Common myeloid progenitor, CD34-positive (primary cell): ENCODE results near the gene SUN5.
"Not testable (repeated sequence)": the region's sequence is repeated elsewhere in the genome, so short reads cannot be mapped to it uniquely, and the experiment has no call there.

Experiments
- CTCF ChIA-PET: fragments of 350-600 bp; sonication (Branson Sonifier 250); formaldehyde crosslinking; loops from one replicate; lab custom pipeline; 2021; ENCODE audit warnings: antibody characterized with exemption; lab: Charles Lee
- POLR2A ChIA-PET: fragments of 350-600 bp; sonication (Branson Sonifier 250); formaldehyde crosslinking; loops from one replicate; lab custom pipeline; 2021; ENCODE audit warnings: antibody characterized with exemption; lab: Charles Lee
- DNase-seq, 3 donors: peaks; one replicate each; pipeline versions ENCODE4 v3.0.0 to v3.0.0-alpha.2; 2013
- H3K27ac ChIP-seq, 2 experiments: 1 replicate in 1 of 2; 2 replicates in 1 of 2; pipeline ENCODE4 v1.7.0; 2013; ENCODE audit warnings: inconsistent platforms in 2 of 2, low read length in 2 of 2, mild to moderate bottlenecking in 2 of 2, low read depth in 1 of 2, moderate library complexity in 1 of 2; ENCODE audit not compliant: severe bottlenecking in 2 of 2, insufficient read depth in 1 of 2, poor library complexity in 1 of 2
- H3K27me3 ChIP-seq, 5 experiments: replicated peaks in 2 of 5; 1 replicate in 3 of 5; 2 replicates in 2 of 5; pipeline versions ENCODE4 v1.6.1 to v1.7.0; 2013; ENCODE audit warnings: low read length in 4 of 5, mild to moderate bottlenecking in 2 of 5, moderate library complexity in 2 of 5, inconsistent platforms in 1 of 5; ENCODE audit not compliant: insufficient read depth in 5 of 5, control insufficient read depth in 4 of 5
- H3K36me3 ChIP-seq, 4 experiments: 1 replicate in 2 of 4; 2 replicates in 2 of 4; pipeline versions ENCODE4 v1.6.1 to v1.7.0; 2013; ENCODE audit warnings: low read length in 3 of 4, control low read depth in 1 of 4, mild to moderate bottlenecking in 1 of 4; ENCODE audit not compliant: control insufficient read depth in 4 of 4, insufficient read depth in 4 of 4
- H3K4me1 ChIP-seq, 4 experiments: 1 replicate in 3 of 4; 2 replicates in 1 of 4; pipeline versions ENCODE4 v1.6.1 to v1.7.1; 2013; ENCODE audit warnings: low read length in 3 of 4, mild to moderate bottlenecking in 3 of 4, control low read depth in 1 of 4, inconsistent platforms in 1 of 4, moderate library complexity in 1 of 4; ENCODE audit not compliant: control insufficient read depth in 4 of 4, insufficient read depth in 4 of 4; ENCODE audit errors: control extremely low read depth in 1 of 4
- H3K4me3 ChIP-seq, 7 experiments: 1 replicate in 4 of 7; 2 replicates in 3 of 7; pipeline versions ENCODE4 v1.5.1 to v1.7.0; 2013; ENCODE audit warnings: mild to moderate bottlenecking in 7 of 7, low read length in 6 of 7, moderate library complexity in 6 of 7, inconsistent platforms in 2 of 7, low read depth in 2 of 7, control low read depth in 1 of 7; ENCODE audit not compliant: insufficient read depth in 4 of 7, control insufficient read depth in 1 of 7; ENCODE audit errors: extremely low read depth in 1 of 7
- H3K9me3 ChIP-seq, 5 experiments: 1 replicate in 4 of 5; 2 replicates in 1 of 5; pipeline versions ENCODE4 v1.6.1 to v1.7.1; 2013; ENCODE audit warnings: low read length in 4 of 5, mild to moderate bottlenecking in 2 of 5, inconsistent platforms in 1 of 5, low read depth in 1 of 5, moderate library complexity in 1 of 5; ENCODE audit not compliant: control insufficient read depth in 4 of 5, insufficient read depth in 2 of 5; ENCODE audit errors: control extremely low read depth in 1 of 5
- WGBS: methylation state at CpG from one replicate; pipeline ENCODE4 v1.1.5; 2013; ENCODE audit not compliant: insufficient coverage; 5-methylcytosine and 5-hydroxymethylcytosine counted together

Gene SUN5

DNA sequence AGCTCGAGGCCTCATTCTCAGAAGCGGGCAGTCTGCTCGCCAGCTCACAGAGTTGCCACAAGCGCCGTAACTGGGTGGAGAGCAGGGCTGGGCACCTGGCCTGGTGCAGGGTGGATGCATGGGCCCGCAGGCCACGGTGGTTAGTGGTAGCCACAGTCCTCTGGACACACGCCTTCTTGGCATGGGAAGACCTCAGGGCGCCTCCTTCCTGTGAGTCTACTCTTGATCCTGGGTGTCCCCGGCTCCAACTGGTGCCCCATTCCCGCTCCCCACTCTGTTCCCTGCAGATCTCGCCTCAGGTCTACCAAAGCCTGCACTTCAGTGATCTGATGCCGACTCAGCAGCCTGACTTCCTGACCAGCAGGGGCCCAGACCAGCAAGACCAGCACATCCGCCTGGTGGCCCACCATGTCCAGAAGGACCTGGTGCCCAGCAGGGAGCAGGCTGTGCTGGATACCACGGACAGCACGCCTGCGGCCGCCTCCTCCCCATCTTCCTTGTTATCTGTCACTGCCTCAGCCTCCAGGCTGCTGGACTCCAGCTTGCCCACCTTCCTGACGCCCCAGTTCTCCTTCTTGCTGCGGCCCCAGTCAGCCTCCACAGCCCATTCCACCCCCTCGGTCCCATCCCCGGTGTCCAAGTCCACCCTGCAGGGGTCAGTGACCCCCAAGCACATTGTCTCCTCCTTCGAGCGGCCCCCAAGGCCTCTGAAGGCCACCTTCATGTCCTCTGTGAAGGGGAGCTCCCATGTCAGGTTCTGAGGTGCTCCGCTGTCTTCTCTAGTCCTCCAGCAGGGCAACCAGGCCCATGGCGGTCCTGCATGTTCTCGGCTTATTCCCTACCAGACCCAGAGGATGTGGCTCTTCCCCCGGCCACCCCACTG lies 43.1 kb downstream of the SUN5 start:
- Histone ChIP-seq H3K4me3 (no peak overlapping the region), H3K4me1 (peaks cover 0 to 11% (median 0%) of the 10 kb centered on the region in 4 experiments), H3K27ac (no peak overlapping the region), H3K36me3 (no peaks in the 10 kb centered on the region), H3K27me3 (no peaks in the 10 kb centered on the region), H3K9me3 (peaks cover 0 to 20% (median 6%) of the 10 kb centered on the region in 5 experiments)
- 94% methylated on average over 27 of the region's 28 CpGs for WGBS
- no peak for DNase-seq
- POLR2A ChIA-PET: no interaction called here
- CTCF ChIA-PET: no interaction called here

DNA sequence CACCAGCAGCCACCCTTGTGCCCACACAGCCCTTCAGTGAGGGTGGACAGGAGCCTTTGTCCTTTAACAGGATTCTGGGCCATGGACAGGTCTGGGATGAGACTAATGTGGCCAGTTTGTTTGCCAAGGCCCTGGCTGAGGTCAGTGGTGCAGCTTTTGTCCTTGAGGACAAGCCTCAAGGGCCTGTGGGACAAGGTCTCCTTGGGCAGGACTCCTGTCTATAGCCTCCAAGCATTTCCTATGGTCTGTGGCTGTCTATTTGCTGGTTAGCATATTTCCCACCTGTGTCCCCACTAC lies 44.1 kb downstream of the SUN5 start:
- H3K4me1 ChIP-seq: peaks cover 0 to 2% (median 0%) of the 10 kb centered on the region in 4 experiments
- H3K27me3 ChIP-seq: no peaks in the 10 kb centered on the region
- H3K9me3 ChIP-seq: peaks cover 2 to 25% (median 6%) of the 10 kb centered on the region in 5 experiments
- DNase-seq: no peak
- CTCF ChIA-PET: no interaction called here
- H3K4me3 ChIP-seq: no peak overlapping the region
- no peak overlapping the region for H3K27ac ChIP-seq
- POLR2A ChIA-PET: no interaction called here
- no peaks in the 10 kb centered on the region for H3K36me3 ChIP-seq

DNA sequence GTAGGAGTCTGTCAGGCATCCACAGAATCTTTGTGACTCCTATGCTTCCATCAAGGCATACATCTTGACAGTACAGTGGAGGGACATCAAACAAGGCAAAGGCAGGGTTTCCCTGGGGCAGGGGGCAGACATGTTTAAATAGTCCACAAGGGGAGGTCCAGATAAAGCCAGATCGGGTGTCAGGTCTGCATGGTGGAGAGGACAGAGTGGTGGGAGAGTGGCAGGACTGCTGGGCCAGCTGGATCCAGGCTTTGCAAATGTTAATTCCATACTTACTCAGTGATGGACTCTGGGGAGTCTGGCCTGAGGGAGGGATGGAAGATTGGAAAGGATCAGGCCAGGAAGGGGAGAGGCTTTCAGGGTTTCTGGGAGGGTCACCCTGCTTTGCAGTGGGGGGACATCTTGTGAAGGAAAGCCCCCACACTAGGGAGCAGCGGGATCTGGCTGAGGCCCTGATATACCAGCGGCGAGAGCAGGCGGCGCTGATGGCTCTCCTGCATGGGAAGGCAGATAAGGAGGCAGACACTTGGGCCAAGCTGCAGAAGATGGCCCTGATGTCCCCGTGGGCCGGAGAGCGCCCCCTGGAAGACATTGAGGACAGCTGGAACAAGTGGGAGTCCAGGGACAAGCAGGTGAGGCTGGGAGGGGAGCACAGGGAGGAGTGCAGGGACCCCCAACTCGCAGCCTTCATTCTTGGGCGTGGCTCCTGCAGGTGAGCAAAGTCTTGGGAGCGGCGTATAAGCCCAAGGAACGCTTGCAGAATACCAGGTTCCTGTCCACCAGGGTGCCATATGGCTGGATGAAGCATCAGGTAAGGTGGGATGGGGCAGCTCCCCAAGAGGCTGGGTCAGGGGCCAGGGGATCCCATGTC lies 44.6 kb downstream of the SUN5 start:
- H3K9me3 ChIP-seq: peaks cover 4 to 30% (median 9%) of the 10 kb centered on the region in 5 experiments
- POLR2A ChIA-PET: no interaction called here
- 96% methylated on average over 13 of the region's 14 CpGs for WGBS
- no peak overlapping the region for H3K27ac ChIP-seq
- H3K27me3 ChIP-seq: no peaks in the 10 kb centered on the region
- CTCF ChIA-PET: no interaction called here
- no peaks in the 10 kb centered on the region for H3K36me3 ChIP-seq
- H3K4me3 ChIP-seq: no peak overlapping the region
- no peak for DNase-seq
- H3K4me1 ChIP-seq: no peaks in the 10 kb centered on the region

DNA sequence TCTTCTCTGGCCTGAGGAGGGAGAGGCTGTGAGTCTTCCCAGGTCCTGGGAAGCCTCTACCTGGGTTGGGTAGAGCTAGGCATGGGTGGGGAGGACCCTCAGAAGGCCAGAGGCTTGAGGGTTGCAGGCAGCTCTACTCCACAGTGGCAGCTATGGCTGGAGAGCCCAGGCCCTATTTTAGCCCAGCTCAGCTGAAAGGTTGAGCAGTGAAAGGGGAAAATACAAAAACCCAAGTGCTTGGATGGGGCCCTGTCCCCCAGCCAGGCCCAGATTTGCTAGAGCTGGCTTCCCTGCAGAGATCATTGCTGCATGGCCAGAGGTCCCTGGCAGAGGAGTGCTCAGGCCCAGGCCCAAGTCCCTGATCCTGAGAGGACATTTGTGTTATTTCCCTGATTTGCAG lies 45.7 kb downstream of the SUN5 start:
- H3K27ac ChIP-seq: no peak overlapping the region
- ChIA-PET CTCF (no interaction called here), POLR2A (no interaction called here)
- DNase-seq: no peak
- peaks cover 4 to 32% (median 9%) of the 10 kb centered on the region in 5 experiments for H3K9me3 ChIP-seq
- H3K27me3 ChIP-seq: no peaks in the 10 kb centered on the region
- H3K36me3 ChIP-seq: no peaks in the 10 kb centered on the region
- H3K4me1 ChIP-seq: no peaks in the 10 kb centered on the region
- no peak overlapping the region for H3K4me3 ChIP-seq

DNA sequence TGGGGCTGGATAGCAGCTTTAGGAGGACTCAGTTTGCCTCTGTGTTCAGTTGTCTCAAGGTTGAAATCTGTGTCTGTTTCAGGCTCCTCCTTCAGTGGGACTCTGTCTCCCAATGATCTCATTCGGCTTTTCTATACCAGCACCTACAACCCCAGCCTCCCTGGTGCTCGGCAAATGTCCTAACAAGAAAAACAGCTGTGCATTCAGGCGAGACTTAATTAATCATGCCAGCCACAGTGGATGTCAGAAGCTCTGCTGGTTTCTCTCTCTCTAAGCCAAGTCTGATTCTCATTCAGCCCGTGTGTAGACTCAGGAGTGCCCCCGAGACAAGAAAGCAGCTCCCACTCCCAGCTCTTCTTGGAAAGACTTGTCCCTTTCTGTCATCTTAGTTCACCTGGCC lies 46.8 kb downstream of the SUN5 start:
- no peak overlapping the region for H3K4me3 ChIP-seq
- H3K36me3 ChIP-seq: no peaks in the 10 kb centered on the region
- no peak for DNase-seq
- no peaks in the 10 kb centered on the region for H3K4me1 ChIP-seq
- ChIA-PET POLR2A (no interaction called here), CTCF (interaction anchor here (0.7 to 1.1 kb wide), 3 partner anchors 14 to 84 kb away, joined by 3 read pairs; no protein-coding TSS in a partner anchor)
- WGBS: 100% methylated on average over 4 of the region's 5 CpGs
- no peaks in the 10 kb centered on the region for H3K27me3 ChIP-seq
- no peak overlapping the region for H3K27ac ChIP-seq
- H3K9me3 ChIP-seq: peaks cover 4 to 32% (median 9%) of the 10 kb centered on the region in 5 experiments

DNA sequence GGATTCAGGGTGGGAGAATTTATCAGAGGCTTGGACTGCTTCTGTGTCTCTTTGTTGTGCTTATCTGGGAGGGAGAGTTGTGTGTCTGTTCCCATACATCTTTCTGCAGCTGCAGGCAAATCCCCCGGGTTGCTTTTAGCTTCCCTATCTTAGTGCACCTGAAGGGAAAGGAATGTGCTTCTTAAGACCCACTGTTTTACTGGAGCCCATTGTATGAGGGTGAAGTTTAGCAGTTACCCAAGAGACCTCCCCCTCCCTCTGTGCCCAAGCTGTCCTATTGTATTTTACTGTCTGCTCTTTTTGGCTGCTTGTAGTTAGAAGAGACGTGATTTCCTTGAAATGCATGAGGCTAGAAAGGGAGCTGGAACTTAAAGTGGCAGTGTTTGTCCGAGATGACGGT lies 53.7 kb downstream of the SUN5 start:
- DNase-seq, CTCF ChIA-PET, H3K4me1 ChIP-seq, H3K27me3 ChIP-seq, H3K4me3 ChIP-seq, H3K36me3 ChIP-seq, POLR2A ChIA-PET, H3K27ac ChIP-seq, H3K9me3 ChIP-seq: not testable (repeated sequence)
- no CpG with 5 or more reads among the region's 4 CpGs for WGBS

DNA sequence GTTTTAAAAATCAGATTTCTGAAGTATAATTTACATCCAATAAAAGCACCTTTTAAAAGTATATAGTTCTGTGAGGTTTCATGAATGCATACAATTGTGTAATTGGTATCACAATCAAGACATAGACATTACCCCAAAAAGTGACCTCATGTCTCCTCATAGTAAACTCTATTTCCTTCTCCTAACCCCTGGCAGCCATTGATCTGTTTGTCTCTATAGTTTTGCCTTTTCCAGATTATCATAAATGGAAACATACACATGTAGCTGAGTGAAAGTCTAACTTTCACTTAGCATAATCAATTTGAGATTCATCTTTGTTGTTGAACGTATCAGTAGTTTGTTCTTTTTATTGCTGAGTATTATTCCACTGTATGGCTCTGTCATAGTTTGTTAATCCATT lies 57.6 kb downstream of the SUN5 start:
- Histone ChIP-seq H3K4me3 (no peak overlapping the region), H3K9me3 (peaks cover 0 to 6% (median 3%) of the 10 kb centered on the region in 5 experiments), H3K36me3 (no peaks in the 10 kb centered on the region), H3K27me3 (peaks cover 0 to 2% (median 0%) of the 10 kb centered on the region in 5 experiments), H3K27ac (no peak overlapping the region), H3K4me1 (peaks cover 0 to 7% (median 0%) of the 10 kb centered on the region in 4 experiments)
- CTCF ChIA-PET: interaction anchor here (1.0 to 1.5 kb wide), 2 partner anchors 9 to 27 kb away, joined by 3 to 4 read pairs; no protein-coding TSS in a partner anchor
- WGBS: no CpG with 5 or more reads among the region's 1 CpG
- POLR2A ChIA-PET: no interaction called here
- DNase-seq: no peak
